ENCODE results near the gene EHD1. TPM values are rescaled to one million over a fixed set of nuclear protein-coding genes. Genes with fewer than 3 reads are reported as not detected.

Gene EHD1
- total and polyA plus RNA-seq, 9 of the 15 experiments (the other 6 are each of a cell fraction or from before 2014, with no cell fraction given): 0.46 to 65.0 (median 16.4) TPM

DNA sequence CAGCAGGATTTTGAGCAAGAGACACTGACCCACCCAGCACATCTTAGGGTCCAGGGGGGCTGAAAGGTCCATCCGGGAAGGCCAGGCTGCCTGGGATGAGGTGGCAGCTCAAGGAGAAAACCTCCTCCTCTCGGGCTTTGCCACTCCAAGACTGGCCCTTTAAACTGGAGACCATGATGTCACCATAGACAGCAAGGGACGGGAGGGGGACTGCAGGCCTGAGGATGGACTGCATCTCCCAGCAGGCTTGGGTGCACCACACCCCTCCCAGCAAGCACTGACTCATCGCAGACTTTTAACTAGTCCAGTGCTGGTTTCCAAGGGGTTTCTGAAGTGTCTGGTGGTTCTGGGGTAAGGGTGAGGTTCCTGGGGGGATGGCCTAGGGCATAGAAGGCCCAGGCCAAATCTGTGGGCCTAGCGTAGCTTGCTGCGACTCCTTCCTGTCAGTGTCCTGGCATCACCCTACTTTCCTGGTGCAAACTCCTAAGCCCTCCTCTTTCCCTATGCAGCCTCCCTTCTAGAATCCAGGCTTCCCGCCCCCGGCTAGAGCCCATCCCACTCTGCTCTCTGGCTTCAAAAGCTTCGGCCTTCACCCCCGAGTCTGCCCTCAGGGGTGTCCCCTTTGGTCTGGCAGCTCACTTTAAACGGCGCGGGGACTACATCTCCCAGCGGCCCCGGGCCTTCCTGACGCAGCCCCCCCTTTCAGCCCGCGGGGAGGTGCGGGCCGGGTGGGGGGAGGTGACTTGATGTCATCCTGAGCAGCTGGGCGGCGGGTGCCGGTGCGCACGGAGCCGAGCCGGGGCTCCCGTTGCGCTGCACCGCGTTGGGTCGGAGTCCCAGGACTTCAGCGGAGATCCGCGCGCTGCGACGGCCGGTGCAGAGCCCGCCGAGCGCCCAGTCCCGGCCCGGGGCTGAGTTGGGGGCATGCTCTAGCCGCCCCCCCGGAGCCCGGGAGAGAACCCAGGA is 45.8 kb upstream of the EHD1 start, which contains the start of gene PPP2R5B (continued):
- TF ChIP-seq, protein P1, sequence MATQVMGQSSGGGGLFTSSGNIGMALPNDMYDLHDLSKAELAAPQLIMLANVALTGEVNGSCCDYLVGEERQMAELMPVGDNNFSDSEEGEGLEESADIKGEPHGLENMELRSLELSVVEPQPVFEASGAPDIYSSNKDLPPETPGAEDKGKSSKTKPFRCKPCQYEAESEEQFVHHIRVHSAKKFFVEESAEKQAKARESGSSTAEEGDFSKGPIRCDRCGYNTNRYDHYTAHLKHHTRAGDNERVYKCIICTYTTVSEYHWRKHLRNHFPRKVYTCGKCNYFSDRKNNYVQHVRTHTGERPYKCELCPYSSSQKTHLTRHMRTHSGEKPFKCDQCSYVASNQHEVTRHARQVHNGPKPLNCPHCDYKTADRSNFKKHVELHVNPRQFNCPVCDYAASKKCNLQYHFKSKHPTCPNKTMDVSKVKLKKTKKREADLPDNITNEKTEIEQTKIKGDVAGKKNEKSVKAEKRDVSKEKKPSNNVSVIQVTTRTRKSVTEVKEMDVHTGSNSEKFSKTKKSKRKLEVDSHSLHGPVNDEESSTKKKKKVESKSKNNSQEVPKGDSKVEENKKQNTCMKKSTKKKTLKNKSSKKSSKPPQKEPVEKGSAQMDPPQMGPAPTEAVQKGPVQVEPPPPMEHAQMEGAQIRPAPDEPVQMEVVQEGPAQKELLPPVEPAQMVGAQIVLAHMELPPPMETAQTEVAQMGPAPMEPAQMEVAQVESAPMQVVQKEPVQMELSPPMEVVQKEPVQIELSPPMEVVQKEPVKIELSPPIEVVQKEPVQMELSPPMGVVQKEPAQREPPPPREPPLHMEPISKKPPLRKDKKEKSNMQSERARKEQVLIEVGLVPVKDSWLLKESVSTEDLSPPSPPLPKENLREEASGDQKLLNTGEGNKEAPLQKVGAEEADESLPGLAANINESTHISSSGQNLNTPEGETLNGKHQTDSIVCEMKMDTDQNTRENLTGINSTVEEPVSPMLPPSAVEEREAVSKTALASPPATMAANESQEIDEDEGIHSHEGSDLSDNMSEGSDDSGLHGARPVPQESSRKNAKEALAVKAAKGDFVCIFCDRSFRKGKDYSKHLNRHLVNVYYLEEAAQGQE (IDR thresholded peaks at IDR 0.05; ENCODE audit: borderline replicate concordance): peak; percentile 48
- TF ChIP-seq, protein P1 (CRISPR knock-in tag; IDR thresholded peaks at IDR 0.05; ENCODE audit: low read depth): peak; percentile 46
- TF ChIP-seq KDM5B (IDR thresholded peaks at IDR 0.05; ENCODE audit: insufficient replicate concordance, low read depth, low read length) (no peak), HNRNPK (IDR thresholded peaks at IDR 0.05; ENCODE audit: low read depth, low read length, poor library complexity, severe bottlenecking) (peak; percentile 58), SP1 (CRISPR knock-in tag; IDR thresholded peaks at IDR 0.05) (peak; percentile 67), IFI16 (CRISPR knock-in tag; IDR thresholded peaks at IDR 0.05) (no peak), DDX20 (tag; IDR thresholded peaks at IDR 0.05; ENCODE audit: low read depth) (no peak), ZNF316 (IDR thresholded peaks at IDR 0.05) (peak; percentile 43; the same call in 1 of the 2 replicates), RB1 (IDR thresholded peaks at IDR 0.05; ENCODE audit: low read depth) (peak; percentile 78), CXXC5 (CRISPR knock-in tag; IDR thresholded peaks at IDR 0.05) (peak; percentile 93)
- TF ChIP-seq, protein P2, sequence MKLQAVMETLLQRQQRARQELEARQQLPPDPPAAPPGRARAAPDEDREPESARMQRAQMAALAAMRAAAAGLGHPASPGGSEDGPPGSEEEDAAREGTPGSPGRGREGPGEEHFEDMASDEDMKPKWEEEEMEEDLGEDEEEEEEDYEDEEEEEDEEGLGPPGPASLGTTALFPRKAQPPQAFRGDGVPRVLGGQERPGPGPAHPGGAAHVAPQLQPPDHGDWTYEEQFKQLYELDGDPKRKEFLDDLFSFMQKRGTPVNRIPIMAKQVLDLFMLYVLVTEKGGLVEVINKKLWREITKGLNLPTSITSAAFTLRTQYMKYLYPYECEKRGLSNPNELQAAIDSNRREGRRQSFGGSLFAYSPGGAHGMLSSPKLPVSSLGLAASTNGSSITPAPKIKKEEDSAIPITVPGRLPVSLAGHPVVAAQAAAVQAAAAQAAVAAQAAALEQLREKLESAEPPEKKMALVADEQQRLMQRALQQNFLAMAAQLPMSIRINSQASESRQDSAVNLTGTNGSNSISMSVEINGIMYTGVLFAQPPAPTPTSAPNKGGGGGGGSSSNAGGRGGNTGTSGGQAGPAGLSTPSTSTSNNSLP (IDR thresholded peaks at IDR 0.05; ENCODE audit: borderline replicate concordance, low read depth, low read length): no peak
- TF ChIP-seq, protein P3, sequence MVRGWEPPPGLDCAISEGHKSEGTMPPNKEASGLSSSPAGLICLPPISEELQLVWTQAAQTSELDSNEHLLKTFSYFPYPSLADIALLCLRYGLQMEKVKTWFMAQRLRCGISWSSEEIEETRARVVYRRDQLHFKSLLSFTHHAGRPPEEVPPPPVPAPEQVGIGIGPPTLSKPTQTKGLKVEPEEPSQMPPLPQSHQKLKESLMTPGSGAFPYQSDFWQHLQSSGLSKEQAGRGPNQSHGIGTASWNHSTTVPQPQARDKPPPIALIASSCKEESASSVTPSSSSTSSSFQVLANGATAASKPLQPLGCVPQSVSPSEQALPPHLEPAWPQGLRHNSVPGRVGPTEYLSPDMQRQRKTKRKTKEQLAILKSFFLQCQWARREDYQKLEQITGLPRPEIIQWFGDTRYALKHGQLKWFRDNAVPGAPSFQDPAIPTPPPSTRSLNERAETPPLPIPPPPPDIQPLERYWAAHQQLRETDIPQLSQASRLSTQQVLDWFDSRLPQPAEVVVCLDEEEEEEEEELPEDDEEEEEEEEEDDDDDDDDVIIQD (CRISPR knock-in tag; IDR thresholded peaks at IDR 0.05): no peak
- TF ChIP-seq, protein P4, sequence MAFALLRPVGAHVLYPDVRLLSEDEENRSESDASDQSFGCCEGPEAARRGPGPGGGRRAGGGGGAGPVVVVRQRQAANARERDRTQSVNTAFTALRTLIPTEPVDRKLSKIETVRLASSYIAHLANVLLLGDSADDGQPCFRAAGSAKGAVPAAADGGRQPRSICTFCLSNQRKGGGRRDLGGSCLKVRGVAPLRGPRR (CRISPR knock-in tag; IDR thresholded peaks at IDR 0.05): no peak

Data from K562 (cell line).